Colonic mucosa (tissue), 4 donors: ENCODE results near the gene COL20A1. TPM values are rescaled to one million over a fixed set of nuclear protein-coding genes. Genes with fewer than 3 reads are reported as not detected.

Source experiments
- DNase-seq: peaks from one replicate; pipeline ENCODE4 v3.0.0-alpha.2; 2020
- H3K27ac ChIP-seq: fragments of 200-600 bp; one replicate; pipeline ENCODE4 v1.8.0; 2021
- H3K27me3 ChIP-seq: fragments of 200-600 bp; one replicate; pipeline ENCODE4 v1.8.0; 2021
- H3K36me3 ChIP-seq: fragments of 200-600 bp; one replicate; pipeline ENCODE4 v1.8.0; 2021
- H3K4me1 ChIP-seq: fragments of 200-600 bp; one replicate; pipeline ENCODE4 v1.8.0; 2021; ENCODE audit warnings: mild to moderate bottlenecking
- H3K4me3 ChIP-seq: fragments of 200-600 bp; one replicate; pipeline ENCODE4 v1.8.0; 2021
- H3K9ac ChIP-seq, 2 donors: one replicate each; pipeline ENCODE4 v1.7.0; 2013; ENCODE audit warnings: control low read depth in 2 of 2, low read depth in 2 of 2, low read length in 2 of 2
- H3K9me3 ChIP-seq: fragments of 200-600 bp; one replicate; pipeline ENCODE4 v1.8.0; 2021
- intact Hi-C: fragments of 100-400 bp; cut with DNase I; formaldehyde crosslinking; loops from one replicate; pipeline ENCODE4 v1.14.1; 2022
- total RNA-seq, 2 donors: library from RNA; stranded (reverse); fragmentation: NEBNext Ultra II Directional in 1 of 2; extraction: Animal tissue kit (Norgen Biotek cat#: 25700) in 1 of 2; gene quantifications; one replicate each; pipeline ENCODE4 v1.2.1, GENCODE V29; 2021
- TF ChIP-seq, protein P1 (sequence below): fragments of 200-600 bp; IDR thresholded peaks from one replicate; pipeline ENCODE4 v1.8.0; 2022; ENCODE audit warnings: antibody characterized with exemption, mild to moderate bottlenecking
- donor health status: healthy.
- donor health status: DM: no; HTN: no; CAD: no.
- donor health status: DM: no; HTN: no; CAD: no.

COL20A1 gene
- total RNA-seq, 2 donors from 2014 or later: not detected

DNA sequence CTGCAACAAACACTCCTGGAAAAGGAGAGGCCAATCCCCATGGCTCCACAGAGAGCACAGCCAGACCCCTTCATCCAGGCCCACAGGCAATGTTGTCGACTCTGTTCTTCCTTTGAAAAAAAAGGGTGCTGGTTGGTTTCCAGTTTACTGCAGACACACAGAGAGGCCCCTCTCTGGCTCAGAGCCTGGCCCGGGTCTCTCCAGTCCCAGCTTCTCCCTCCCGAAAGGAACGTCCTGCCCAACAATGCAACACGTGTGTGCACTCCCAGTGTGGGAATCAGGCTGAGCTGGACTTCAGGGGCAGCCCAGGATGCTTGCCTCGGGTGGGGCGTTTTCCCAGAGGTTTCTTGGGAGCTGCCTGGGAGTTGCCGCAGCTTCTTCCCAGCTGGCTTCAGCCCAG is 34.2 kb upstream of the COL20A1 start:
- Histone ChIP-seq H3K27ac (no peak overlapping the region), H3K9ac (no peak overlapping the region), H3K9me3 (no peaks in the 10 kb centered on the region), H3K4me3 (no peak overlapping the region), H3K27me3 (peaks cover 18% of the 10 kb centered on the region), H3K36me3 (no peaks in the 10 kb centered on the region), H3K4me1 (no peaks in the 10 kb centered on the region)
- DNase-seq: no peak
- TF ChIP-seq, protein P1, sequence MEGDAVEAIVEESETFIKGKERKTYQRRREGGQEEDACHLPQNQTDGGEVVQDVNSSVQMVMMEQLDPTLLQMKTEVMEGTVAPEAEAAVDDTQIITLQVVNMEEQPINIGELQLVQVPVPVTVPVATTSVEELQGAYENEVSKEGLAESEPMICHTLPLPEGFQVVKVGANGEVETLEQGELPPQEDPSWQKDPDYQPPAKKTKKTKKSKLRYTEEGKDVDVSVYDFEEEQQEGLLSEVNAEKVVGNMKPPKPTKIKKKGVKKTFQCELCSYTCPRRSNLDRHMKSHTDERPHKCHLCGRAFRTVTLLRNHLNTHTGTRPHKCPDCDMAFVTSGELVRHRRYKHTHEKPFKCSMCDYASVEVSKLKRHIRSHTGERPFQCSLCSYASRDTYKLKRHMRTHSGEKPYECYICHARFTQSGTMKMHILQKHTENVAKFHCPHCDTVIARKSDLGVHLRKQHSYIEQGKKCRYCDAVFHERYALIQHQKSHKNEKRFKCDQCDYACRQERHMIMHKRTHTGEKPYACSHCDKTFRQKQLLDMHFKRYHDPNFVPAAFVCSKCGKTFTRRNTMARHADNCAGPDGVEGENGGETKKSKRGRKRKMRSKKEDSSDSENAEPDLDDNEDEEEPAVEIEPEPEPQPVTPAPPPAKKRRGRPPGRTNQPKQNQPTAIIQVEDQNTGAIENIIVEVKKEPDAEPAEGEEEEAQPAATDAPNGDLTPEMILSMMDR: no peak
- intact Hi-C loops: no loop called here

DNA sequence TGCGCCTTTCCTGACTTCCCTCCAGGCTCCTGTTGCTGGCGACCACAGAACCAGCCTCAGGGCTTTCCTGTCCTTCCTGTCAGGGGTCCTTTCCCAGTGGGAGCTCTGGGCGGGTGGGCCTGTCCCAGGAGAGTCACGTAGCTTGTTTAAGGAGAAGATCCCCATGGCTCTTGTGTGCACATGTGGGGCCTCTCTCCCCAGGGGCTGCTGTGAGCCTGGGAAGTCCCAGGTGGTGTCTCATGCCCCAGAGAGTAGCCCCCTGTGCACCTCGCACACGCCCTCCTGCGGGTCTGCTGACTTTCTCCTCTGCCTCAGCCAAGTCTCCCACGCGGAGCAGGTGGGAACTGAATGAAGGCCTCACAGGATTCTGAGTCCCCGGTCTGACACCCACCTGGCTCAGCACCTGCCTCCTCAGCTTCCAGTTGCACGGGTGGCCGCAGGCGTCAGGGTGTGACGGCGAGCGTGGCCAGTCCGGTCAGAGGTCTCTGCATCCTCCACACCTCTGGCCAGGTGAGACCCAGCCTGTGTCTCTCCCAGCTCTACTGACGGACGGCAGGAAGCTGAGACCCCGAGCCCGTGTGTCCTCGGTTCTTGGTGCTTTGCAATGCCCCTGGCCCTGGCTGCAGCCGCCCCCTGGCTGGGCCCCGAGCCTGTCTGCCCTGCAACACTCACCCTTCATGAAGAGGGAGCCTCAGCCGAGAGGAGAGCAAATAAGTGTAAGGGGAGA is 33.1 kb upstream of the COL20A1 start:
- Histone ChIP-seq H3K9me3 (no peaks in the 10 kb centered on the region), H3K9ac (no peak overlapping the region), H3K4me1 (no peaks in the 10 kb centered on the region), H3K27me3 (peaks cover 7% of the 10 kb centered on the region), H3K36me3 (no peaks in the 10 kb centered on the region), H3K27ac (no peak overlapping the region), H3K4me3 (no peak overlapping the region)
- TF ChIP-seq, protein P1: no peak
- intact Hi-C loops: no loop called here
- no peak for DNase-seq

DNA sequence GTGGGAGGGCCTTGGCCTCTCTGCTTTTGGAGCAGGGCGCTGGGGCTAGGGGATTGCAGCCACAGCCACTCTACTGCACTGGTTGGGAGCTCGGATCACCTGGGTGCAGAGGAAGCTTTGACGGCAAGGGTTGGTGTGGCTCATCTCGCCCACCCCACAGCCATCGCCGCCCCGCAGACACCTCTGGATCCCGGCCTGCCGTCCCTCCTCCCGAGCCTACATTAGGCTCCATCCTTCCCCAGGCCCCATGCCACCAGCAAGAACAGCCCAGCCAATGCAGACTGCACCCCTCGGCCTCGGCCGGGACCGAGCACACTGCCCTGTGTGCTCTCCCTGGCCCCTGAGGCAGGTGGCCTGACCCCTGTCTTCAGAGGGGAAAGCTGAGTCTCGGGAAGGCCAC is 32.5 kb upstream of the COL20A1 start:
- Histone ChIP-seq H3K36me3 (no peaks in the 10 kb centered on the region), H3K4me1 (no peaks in the 10 kb centered on the region), H3K9ac (no peak overlapping the region), H3K27me3 (peaks cover under 1% of the 10 kb centered on the region), H3K9me3 (no peaks in the 10 kb centered on the region), H3K4me3 (no peak overlapping the region), H3K27ac (no peak overlapping the region)
- intact Hi-C loops: no loop called here
- TF ChIP-seq, protein P1: no peak
- DNase-seq: no peak

DNA sequence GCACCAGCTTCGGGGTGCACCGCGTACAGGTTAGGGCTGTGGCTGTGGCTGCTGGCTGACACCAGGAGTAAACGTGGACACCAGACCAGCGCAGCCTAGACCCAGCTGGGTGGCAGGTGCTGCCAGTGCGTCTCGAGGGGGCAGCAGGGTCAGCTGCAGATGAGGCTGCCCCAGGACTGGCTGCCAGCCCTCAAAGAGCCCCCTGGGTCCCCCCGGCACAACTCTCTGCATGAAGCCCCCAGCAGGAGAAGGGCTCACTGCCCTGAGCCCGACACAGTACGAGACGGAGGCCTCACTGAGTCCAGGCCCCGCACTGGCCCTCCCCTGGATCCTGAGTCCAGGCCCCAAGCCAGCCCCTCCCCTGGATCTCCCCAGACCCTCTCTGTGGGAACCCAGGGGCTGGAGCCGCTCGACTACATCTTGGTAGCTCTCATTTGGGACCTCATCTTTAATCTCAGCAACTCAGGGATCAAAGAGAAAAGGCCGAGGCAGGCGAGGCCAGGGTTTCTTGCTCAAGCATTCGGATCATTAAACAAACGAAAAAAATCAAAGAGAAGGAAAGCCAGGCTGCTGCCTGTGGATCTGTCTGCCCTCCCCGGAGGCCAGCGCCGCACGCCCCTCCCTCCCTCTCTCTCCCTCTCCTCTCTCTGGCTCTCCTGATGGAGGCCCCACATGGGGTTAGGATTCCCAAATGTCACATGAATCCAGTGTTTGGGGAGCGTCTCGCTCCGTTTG is 31.8 kb upstream of the COL20A1 start:
- no peaks in the 10 kb centered on the region for H3K36me3 ChIP-seq
- no peaks in the 10 kb centered on the region for H3K27me3 ChIP-seq
- TF ChIP-seq, protein P1: no peak
- no peak overlapping the region for H3K4me3 ChIP-seq
- no peak overlapping the region for H3K9ac ChIP-seq
- H3K27ac ChIP-seq: no peak overlapping the region
- intact Hi-C loops: no loop called here
- no peaks in the 10 kb centered on the region for H3K9me3 ChIP-seq
- no peak for DNase-seq
- H3K4me1 ChIP-seq: no peaks in the 10 kb centered on the region

DNA sequence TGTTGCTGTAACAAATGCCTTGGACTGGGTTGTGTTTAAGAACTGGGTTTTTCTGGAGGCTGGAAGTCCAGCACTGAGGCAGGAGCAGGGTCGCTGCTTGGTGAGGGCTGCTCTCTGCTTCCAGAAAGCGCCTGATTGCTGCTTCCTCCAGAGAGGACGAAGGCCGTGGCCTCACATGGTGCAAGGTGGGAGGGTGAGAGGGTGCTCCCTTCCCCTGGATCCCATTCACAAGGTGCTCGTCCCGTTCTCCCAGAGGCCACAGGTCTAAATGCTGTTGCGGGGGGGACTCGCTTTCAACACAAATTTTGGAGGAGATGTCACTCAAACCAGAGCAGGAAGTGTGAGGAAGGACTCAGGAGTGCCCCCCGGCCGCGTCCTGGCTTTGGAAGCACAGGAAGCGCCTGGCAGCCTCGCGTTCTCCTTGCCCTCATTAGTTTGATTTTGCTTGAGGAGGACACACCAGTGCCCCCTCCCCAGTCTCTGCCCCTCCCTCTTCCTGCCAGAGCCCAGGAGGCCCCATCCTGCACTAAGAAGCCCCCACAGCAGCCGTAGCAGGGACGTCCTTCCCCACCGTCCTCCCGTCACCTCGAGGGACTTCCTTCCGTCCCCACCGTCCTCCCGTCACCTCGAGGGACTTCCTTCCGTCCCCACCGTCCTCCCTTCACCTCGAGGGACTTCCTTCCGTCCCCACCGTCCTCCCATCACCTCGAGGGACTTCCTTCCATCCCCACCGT is 31.0 kb upstream of the COL20A1 start:
- Histone ChIP-seq H3K4me3 (no peak overlapping the region), H3K9ac (no peak overlapping the region), H3K27ac (no peak overlapping the region), H3K4me1 (no peaks in the 10 kb centered on the region), H3K9me3 (no peaks in the 10 kb centered on the region), H3K27me3 (no peaks in the 10 kb centered on the region), H3K36me3 (no peaks in the 10 kb centered on the region)
- no peak for DNase-seq
- intact Hi-C loops: no loop called here
- TF ChIP-seq, protein P1: no peak
